GM12875 (cell line): ENCODE measurements around the gene TRAPPC6A.

Experiments
- H3K4me3 ChIP-seq: one replicate; pipeline ENCODE4 v1.5.1; 2011; ENCODE audit warnings: low read depth, low read length, control low read depth
- CTCF ChIP-seq: IDR thresholded peaks from 2 replicates; pipeline ENCODE4 v1.5.1; 2011; ENCODE audit warnings: low read depth, mild to moderate bottlenecking, control low read depth, inconsistent platforms, low read length, moderate library complexity, borderline replicate concordance; ENCODE audit not compliant: insufficient read depth

The TRAPPC6A gene

GRCh38 chr19:45118106-45118505, 59.9 kb downstream of the TRAPPC6A start:
- no peak overlapping the region for H3K4me3 ChIP-seq
- no peak for TF ChIP-seq CTCF

- no peak for TF ChIP-seq CTCF
- H3K4me3 ChIP-seq: no peak overlapping the region
Measured at GRCh38 chr19:45117671-45118070, 60.4 kb downstream of the TRAPPC6A start.

- TF ChIP-seq CTCF: no peak
- H3K4me3 ChIP-seq: no peak overlapping the region
Measured at GRCh38 chr19:45117167-45117594, 60.9 kb downstream of the TRAPPC6A start.

GRCh38 chr19:45115809-45116615, 62.0 kb downstream of the TRAPPC6A start:
- TF ChIP-seq CTCF: no peak

GRCh38 chr19:45114116-45114515, 63.9 kb downstream of the TRAPPC6A start:
- no peak for TF ChIP-seq CTCF
- H3K4me3 ChIP-seq: no peak overlapping the region

More at GRCh38 chr19:45115809-45116615, 62.0 kb downstream of the TRAPPC6A start:
- no peak overlapping the region for H3K4me3 ChIP-seq

- no peak for TF ChIP-seq CTCF
- no peak overlapping the region for H3K4me3 ChIP-seq
Measured at GRCh38 chr19:45113628-45114027, 64.4 kb downstream of the TRAPPC6A start.
